ENCODE results near the gene SCG2.

The SCG2 gene

GRCh38 chr2:223563462-223563861 lies 38.7 kb downstream of the SCG2 start:
- DNase-seq: peak; percentile 83

- DNase-seq: no peak
Observed at GRCh38 chr2:223562078-223562477, 40.1 kb downstream of the SCG2 start.

- peak; percentile 97 for DNase-seq
Observed at GRCh38 chr2:223560749-223561435, 41.3 kb downstream of the SCG2 start.

- DNase-seq: no peak
Observed at GRCh38 chr2:223558970-223559369, 43.2 kb downstream of the SCG2 start.

GRCh38 chr2:223554923-223555322 lies 47.2 kb downstream of the SCG2 start:
- no peak for DNase-seq

GRCh38 chr2:223549215-223549614 lies 52.9 kb downstream of the SCG2 start:
- DNase-seq: peak; percentile 45

GRCh38 chr2:223548194-223548593 lies 54.0 kb downstream of the SCG2 start:
- DNase-seq: no peak
